H1 (cell line): ENCODE measurements around the gene TK2. TPM values are rescaled to one million over a fixed set of nuclear protein-coding genes. Genes with fewer than 3 reads are reported as not detected.

Source experiments
- CTCF ChIA-PET: fragments of 300-600 bp; sonication (Branson Sonifier 250); formaldehyde crosslinking; loops from one replicate; lab custom pipeline; 2021; ENCODE audit not compliant: partially characterized antibody; lab: Charles Lee
- POLR2A ChIA-PET: fragments of 300-600 bp; sonication (Branson Sonifier 250); formaldehyde crosslinking; loops from one replicate; lab custom pipeline; 2021; ENCODE audit warnings: inconsistent platforms; ENCODE audit not compliant: partially characterized antibody; lab: Charles Lee
- DNase-seq, 2 experiments: peaks; one replicate each; pipeline versions ENCODE4 v3.0.0 to v3.0.0-alpha.2; 2010 to 2022; ENCODE audit warnings: low spot score in 2 of 2, low read depth in 1 of 2, mixed read lengths in 1 of 2
- FAIRE-seq: peaks from 2 replicates; lab custom pipeline; 2011; peaks lifted over from hg19 to GRCh38; lab: Jason Lieb, UNC
- H2AFZ ChIP-seq: 2 replicates; pipeline ENCODE4 v1.8.1; 2012; ENCODE audit warnings: low read length, inconsistent platforms
- H2AK5ac ChIP-seq: 2 replicates; pipeline ENCODE4 v1.6.1; 2013; ENCODE audit warnings: low read depth, low read length
- H2BK120ac ChIP-seq: replicated peaks from 2 replicates; pipeline ENCODE3; 2013; ENCODE audit warnings: low read depth, low read length, inconsistent platforms
- H2BK12ac ChIP-seq: 2 replicates; pipeline ENCODE4 v1.6.1; 2013; ENCODE audit warnings: low read depth, low read length
- H2BK15ac ChIP-seq: 2 replicates; pipeline ENCODE4 v1.6.1; 2013; ENCODE audit warnings: low read length
- H2BK20ac ChIP-seq: 2 replicates; pipeline ENCODE4 v1.6.1; 2013; ENCODE audit warnings: low read length
- H2BK5ac ChIP-seq: 2 replicates; pipeline ENCODE4 v1.6.1; 2013; ENCODE audit warnings: low read depth, low read length
- H3K14ac ChIP-seq: 2 replicates; pipeline ENCODE4 v1.6.1; 2013; ENCODE audit warnings: inconsistent platforms; ENCODE audit not compliant: insufficient read length
- H3K18ac ChIP-seq: 2 replicates; pipeline ENCODE4 v1.6.1; 2013; ENCODE audit warnings: low read length; ENCODE audit errors: extremely low read depth
- H3K23ac ChIP-seq: 2 replicates; pipeline ENCODE4 v1.6.1; 2013; ENCODE audit warnings: inconsistent platforms; ENCODE audit not compliant: insufficient read length
- H3K23me2 ChIP-seq: 2 replicates; pipeline ENCODE4 v1.6.1; 2013; ENCODE audit warnings: low read depth, low read length
- H3K27ac ChIP-seq: 2 replicates; pipeline ENCODE4 v1.6.1; 2011; ENCODE audit warnings: low read depth, low read length, inconsistent platforms
- H3K27me3 ChIP-seq, 4 experiments: replicated peaks in 1 of 4; 1 replicate in 1 of 4; 2 replicates in 3 of 4; pipeline versions ENCODE4 v1.6.1 to v1.8.1; 2011 to 2013; ENCODE audit warnings: low read length in 3 of 4, mild to moderate bottlenecking in 3 of 4, inconsistent platforms in 2 of 4, mixed read lengths in 2 of 4, moderate library complexity in 1 of 4; ENCODE audit not compliant: control insufficient read depth in 3 of 4, insufficient read depth in 3 of 4; ENCODE audit errors: extremely low read depth in 1 of 4
- H3K36me3 ChIP-seq, 4 experiments: 2 replicates each; pipeline versions ENCODE4 v1.6.1 to v1.8.1; 2011 to 2013; ENCODE audit warnings: mild to moderate bottlenecking in 4 of 4, low read length in 3 of 4, moderate library complexity in 2 of 4, control low read depth in 1 of 4, inconsistent platforms in 1 of 4; ENCODE audit not compliant: insufficient read depth in 4 of 4, control insufficient read depth in 2 of 4
- H3K4ac ChIP-seq: replicated peaks from 2 replicates; pipeline ENCODE3; 2013; ENCODE audit warnings: low read length, low read depth, mixed read lengths, inconsistent platforms; ENCODE audit not compliant: insufficient read length
- H3K4me1 ChIP-seq, 4 experiments: replicated peaks in 1 of 4; 1 replicate in 1 of 4; 2 replicates in 3 of 4; pipeline versions ENCODE4 v1.6.1 to v1.8.1; 2011 to 2013; ENCODE audit warnings: low read length in 3 of 4, inconsistent platforms in 2 of 4, mixed read lengths in 1 of 4; ENCODE audit not compliant: insufficient read depth in 4 of 4, control insufficient read depth in 3 of 4
- H3K4me2 ChIP-seq, 2 experiments: 2 replicates each; pipeline versions ENCODE4 v1.6.1 to v1.8.1; 2011 to 2013; ENCODE audit warnings: low read depth in 2 of 2, low read length in 2 of 2, control low read depth in 1 of 2, inconsistent platforms in 1 of 2, mild to moderate bottlenecking in 1 of 2; ENCODE audit not compliant: insufficient read depth in 1 of 2
- H3K4me3 ChIP-seq, 4 experiments: fragments of 200-600, 300-600 bp in 1 of 4; sonication (generic), shearing (Covaris generic), sonication (Bioruptor Twin) in 1 of 4; 2 replicates each; pipeline versions ENCODE4 v1.5.1 to v1.8.1; 2011 to 2016; ENCODE audit warnings: low read length in 4 of 4, low read depth in 3 of 4, control low read depth in 2 of 4, inconsistent platforms in 2 of 4, mild to moderate bottlenecking in 2 of 4, mixed read lengths in 1 of 4, moderate library complexity in 1 of 4; ENCODE audit not compliant: insufficient read depth in 2 of 4; ENCODE audit errors: extremely low read depth in 1 of 4
- H3K56ac ChIP-seq: replicated peaks from 2 replicates; pipeline ENCODE3; 2013; ENCODE audit warnings: low read depth, mild to moderate bottlenecking, mixed read lengths, low read length, inconsistent platforms; ENCODE audit not compliant: insufficient read length
- H3K79me1 ChIP-seq: 2 replicates; pipeline ENCODE4 v1.6.1; 2013; ENCODE audit warnings: low read depth, low read length, control low read depth
- H3K79me2 ChIP-seq, 2 experiments: 2 replicates each; pipeline versions ENCODE4 v1.6.1 to v1.8.1; 2012 to 2013; ENCODE audit warnings: low read length in 2 of 2, mild to moderate bottlenecking in 2 of 2, inconsistent platforms in 1 of 2; ENCODE audit not compliant: insufficient read depth in 2 of 2, control insufficient read depth in 1 of 2
- H3K9ac ChIP-seq, 4 experiments: replicated peaks in 1 of 4; 1 replicate in 1 of 4; 2 replicates in 3 of 4; pipeline versions ENCODE4 v1.6.1 to v1.8.1; 2011 to 2013; ENCODE audit warnings: low read depth in 3 of 4, low read length in 3 of 4, control low read depth in 2 of 4, mild to moderate bottlenecking in 2 of 4, moderate library complexity in 2 of 4, inconsistent platforms in 1 of 4; ENCODE audit errors: extremely low read depth in 1 of 4
- H3K9me3 ChIP-seq, 2 experiments: 2 replicates each; pipeline versions ENCODE4 v1.6.1 to v1.8.1; 2012 to 2013; ENCODE audit warnings: mild to moderate bottlenecking in 2 of 2, moderate library complexity in 2 of 2, control low read depth in 1 of 2, inconsistent platforms in 1 of 2, low read depth in 1 of 2, low read length in 1 of 2, mixed read lengths in 1 of 2; ENCODE audit not compliant: insufficient read depth in 2 of 2
- H4K20me1 ChIP-seq, 2 experiments: replicated peaks in 1 of 2; 2 replicates each; pipeline versions ENCODE3 to v1.8.1; 2011 to 2013; ENCODE audit warnings: inconsistent platforms in 2 of 2, low read length in 2 of 2, mild to moderate bottlenecking in 1 of 2; ENCODE audit not compliant: insufficient read depth in 2 of 2, control insufficient read depth in 1 of 2
- H4K5ac ChIP-seq: 2 replicates; pipeline ENCODE4 v1.6.1; 2013; ENCODE audit warnings: low read length, low read depth, mixed read lengths, inconsistent platforms; ENCODE audit not compliant: insufficient read length
- H4K8ac ChIP-seq: 2 replicates; pipeline ENCODE4 v1.8.0; 2013; ENCODE audit warnings: mild to moderate bottlenecking, moderate library complexity, low read length, inconsistent platforms; ENCODE audit not compliant: insufficient read depth; ENCODE audit errors: extremely low read depth
- H4K91ac ChIP-seq: replicated peaks from 2 replicates; pipeline ENCODE3; 2013; ENCODE audit warnings: low read length, mixed read lengths, inconsistent platforms; ENCODE audit not compliant: insufficient read length
- BACH1 ChIP-seq: IDR thresholded peaks from 2 replicates; pipeline ENCODE4 v1.6.1; 2012; ENCODE audit warnings: low read length, improper control_type of control experiment
- CHD1 ChIP-seq: IDR thresholded peaks from 2 replicates; pipeline ENCODE4 v1.6.1; 2012; ENCODE audit warnings: low read depth, low read length, improper control_type of control experiment
- CTBP2 ChIP-seq: IDR thresholded peaks from 2 replicates; pipeline ENCODE4 v1.7.0; 2011; ENCODE audit warnings: borderline replicate concordance, mild to moderate bottlenecking, moderate library complexity, mixed read lengths, low read length; ENCODE audit not compliant: insufficient read depth, insufficient read length
- HDAC2 ChIP-seq, 2 experiments: fragments of 300-600 bp in 1 of 2; sonication (generic) in 1 of 2; IDR thresholded peaks; 2 replicates each; pipeline ENCODE4 v1.6.1; 2011 to 2012; ENCODE audit warnings: low read depth in 2 of 2, low read length in 2 of 2, mild to moderate bottlenecking in 2 of 2, moderate library complexity in 2 of 2, borderline replicate concordance in 1 of 2, inconsistent platforms in 1 of 2
- PHF8 ChIP-seq: fragments of 200-600 bp; sonication (generic); conservative IDR thresholded peaks from 2 replicates; pipeline ENCODE4 v1.7.1; 2012; ENCODE audit warnings: low read depth, mild to moderate bottlenecking, inconsistent platforms, low read length, moderate library complexity
- RNF2 ChIP-seq: fragments of 200-900, 300-1000 bp; sonication (generic); IDR thresholded peaks from 2 replicates; pipeline ENCODE4 v1.7.1; 2016; ENCODE audit warnings: borderline replicate concordance, low read depth, mild to moderate bottlenecking, antibody characterized with exemption, low read length; ENCODE audit not compliant: poor library complexity, severe bottlenecking; ENCODE audit errors: missing control alignments
- SP1 ChIP-seq: IDR thresholded peaks from 2 replicates; pipeline ENCODE4 v1.6.1; 2011; ENCODE audit warnings: low read depth, low read length
- SP2 ChIP-seq: IDR thresholded peaks from 2 replicates; pipeline ENCODE4 v1.6.1; 2012; ENCODE audit warnings: mild to moderate bottlenecking, low read length, inconsistent platforms
- TAF1 ChIP-seq: IDR thresholded peaks from 2 replicates; pipeline ENCODE4 v1.6.1; 2011; ENCODE audit warnings: mild to moderate bottlenecking, low read depth, low read length
- YY1 ChIP-seq: IDR thresholded peaks from 2 replicates; pipeline ENCODE4 v1.6.1; 2011; ENCODE audit warnings: low read depth, mild to moderate bottlenecking, low read length
- WGBS, 2 experiments: shearing (Covaris generic) in 1 of 2; methylation state at CpG; one replicate each; pipeline versions ENCODE4 v1.1.6 to v1.1.7; 2013 to 2015; ENCODE audit warnings: low lambda C conversion rate in 2 of 2, mixed read lengths in 2 of 2, inconsistent platforms in 1 of 2, low coverage in 1 of 2, missing lambda C conversion rate in 1 of 2; ENCODE audit not compliant: insufficient replicate concordance in 2 of 2, insufficient coverage in 1 of 2, insufficient read length in 1 of 2; ENCODE audit errors: extremely low coverage in 1 of 2, missing lambda C conversion rate in 1 of 2; 5-methylcytosine and 5-hydroxymethylcytosine counted together
- polyA plus RNA-seq, 7 experiments: library from polyadenylated mRNA; depleted of rRNA in 3 of 7; stranded (reverse) in 5 of 7; unstranded in 2 of 7; fragments of >200 nt in 5 of 7; fragments of 200-250 nt in 2 of 7; gene quantifications; 1 replicate in 5 of 7; 2 replicates in 1 of 7; 4 replicates in 1 of 7; pipeline versions ENCODE4 v1.2.1 to v1.2.3, GENCODE V29; 2011 to 2013; ENCODE audit warnings: missing spikeins in 2 of 7, mixed read lengths in 2 of 7
- total RNA-seq: library from RNA; stranded (reverse); fragmentation: NEBNext Ultra II Directional; extraction: Animal tissue kit (Norgen Biotek cat#: 25700); gene quantifications from 2 replicates; pipeline ENCODE4 v1.2.1, GENCODE V29; 2021

The TK2 gene
- total and polyA plus RNA-seq, 2 of the 8 experiments (the other 6 are each of a cell fraction or from before 2014, with no cell fraction given): 2.7 to 3.6 TPM

DNA sequence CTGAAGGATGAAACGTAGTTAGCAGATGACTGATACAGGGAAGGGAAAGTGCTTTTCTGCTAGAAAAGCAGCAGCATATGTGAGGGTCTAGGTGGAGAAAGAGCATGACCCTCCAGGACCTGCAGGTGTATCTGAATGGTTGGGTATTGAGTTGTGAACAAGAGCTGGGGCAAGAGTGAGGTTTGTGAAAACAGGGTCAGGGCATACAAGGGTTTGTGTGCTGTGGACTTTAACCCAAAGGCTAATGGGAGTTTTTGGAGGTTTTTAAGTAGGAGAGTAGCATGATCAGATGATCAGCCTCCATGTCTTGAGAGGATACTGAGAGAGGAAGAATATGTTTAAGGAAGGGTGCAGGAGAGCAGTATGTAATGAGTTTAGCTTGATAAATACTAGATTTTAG lies 10.2 kb upstream of the TK2 start:
- H3K56ac ChIP-seq: no peak overlapping the region
- H4K8ac ChIP-seq: no peak overlapping the region
- H2AK5ac ChIP-seq: no peak overlapping the region
- H3K9ac ChIP-seq: no peak overlapping the region
- no peaks in the 10 kb centered on the region for H3K79me2 ChIP-seq
- FAIRE-seq: no peak
- no peak overlapping the region for H2BK12ac ChIP-seq
- H3K4me1 ChIP-seq: no peaks in the 10 kb centered on the region
- ChIA-PET POLR2A (interaction anchor here (1.0 kb wide), 1 partner anchor 11 kb away, joined by 3 read pairs; no protein-coding TSS in a partner anchor), CTCF (interaction anchor here (0.8 to 0.9 kb wide), 2 partner anchors 29 to 68 kb away, joined by 3 read pairs; no protein-coding TSS in a partner anchor)
- H2AFZ ChIP-seq: no peak overlapping the region
- H3K14ac ChIP-seq: no peak overlapping the region
- no peak overlapping the region for H3K23ac ChIP-seq
- no peak overlapping the region for H3K4me2 ChIP-seq
- H2BK120ac ChIP-seq: no peak overlapping the region
- H3K36me3 ChIP-seq: no peaks in the 10 kb centered on the region; a peak in 2 of 8 replicates
- no peak overlapping the region for H3K4ac ChIP-seq
- no peak for DNase-seq
- WGBS, 2 experiments: 79% methylated on average over 1 of the region's 1 CpG; no CpG with 5 or more reads in 1 of the 2 experiments
- no peak overlapping the region for H2BK15ac ChIP-seq
- no peaks in the 10 kb centered on the region for H3K9me3 ChIP-seq
- H3K79me1 ChIP-seq: no peaks in the 10 kb centered on the region
- H4K91ac ChIP-seq: no peak overlapping the region
- H3K4me3 ChIP-seq: no peak overlapping the region
- H3K27me3 ChIP-seq: no peaks in the 10 kb centered on the region
- H4K20me1 ChIP-seq: no peaks in the 10 kb centered on the region
- no peak overlapping the region for H2BK5ac ChIP-seq
- H3K18ac ChIP-seq: no peak overlapping the region
- no peak overlapping the region for H2BK20ac ChIP-seq
- no peak overlapping the region for H4K5ac ChIP-seq
- no peak overlapping the region for H3K27ac ChIP-seq
- H3K23me2 ChIP-seq: no peaks in the 10 kb centered on the region
- no peak for TF ChIP-seq SP1
- TF ChIP-seq YY1: no peak
- TF ChIP-seq SP2: no peak
- no peak for TF ChIP-seq CHD1
- TF ChIP-seq BACH1: no peak
- no peak for TF ChIP-seq HDAC2 (IDR thresholded peaks at IDR 0.05; ENCODE audit: borderline replicate concordance in 1 of 2, low read depth in 2 of 2, low read length in 2 of 2)
- no peak for TF ChIP-seq RNF2
- TF ChIP-seq CTBP2: no peak
- no peak for TF ChIP-seq PHF8
- TF ChIP-seq TAF1: no peak
